GM21381 (cell line): Measurements from ENCODE around the gene KIFC3.
"Not testable (repeated sequence)": the region's sequence is repeated elsewhere in the genome, so short reads cannot be mapped to it uniquely, and the experiment has no call there.

ENCODE experiments used
- ATAC-seq: cut with Tn5 transposase; IDR thresholded peaks from one replicate; pipeline ENCODE4 v1.9.1; 2021; ENCODE audit warnings: mild to moderate bottlenecking, moderate library complexity; ENCODE audit not compliant: unreplicated experiment

The KIFC3 gene

GRCh38 chr16:57788252-57788841 lies 13.9 kb downstream of the KIFC3 start:
- ATAC-seq = no peak

GRCh38 chr16:57787519-57787905 lies 14.8 kb downstream of the KIFC3 start:
- ATAC-seq = no peak

GRCh38 chr16:57786632-57787518 lies 15.4 kb downstream of the KIFC3 start:
- no peak for ATAC-seq

GRCh38 chr16:57785924-57786323 lies 16.4 kb downstream of the KIFC3 start:
- no peak for ATAC-seq

- no peak for ATAC-seq
Observed at GRCh38 chr16:57785385-57785784, 16.9 kb downstream of the KIFC3 start.

GRCh38 chr16:57784334-57784733 lies 18.0 kb downstream of the KIFC3 start:
- ATAC-seq = no peak

GRCh38 chr16:57783883-57784282 lies 18.4 kb downstream of the KIFC3 start:
- no peak for ATAC-seq

GRCh38 chr16:57783116-57783515 lies 19.2 kb downstream of the KIFC3 start:
- ATAC-seq = no peak

- not testable (repeated sequence) for ATAC-seq
Observed at GRCh38 chr16:57782607-57783055, 19.7 kb downstream of the KIFC3 start.

GRCh38 chr16:57781741-57782606 lies 20.3 kb downstream of the KIFC3 start:
- ATAC-seq = no peak

GRCh38 chr16:57781349-57781740 lies 20.9 kb downstream of the KIFC3 start:
- no peak for ATAC-seq

- not testable (repeated sequence) for ATAC-seq
Observed at GRCh38 chr16:57779836-57780235, 22.5 kb downstream of the KIFC3 start.

- ATAC-seq = no peak
Observed at GRCh38 chr16:57778658-57779057, 23.6 kb downstream of the KIFC3 start.

- ATAC-seq = no peak
Observed at GRCh38 chr16:57775661-57776469, 26.4 kb downstream of the KIFC3 start.

GRCh38 chr16:57774705-57775285 lies 27.5 kb downstream of the KIFC3 start:
- ATAC-seq = no peak

- no peak for ATAC-seq
Observed at GRCh38 chr16:57773655-57774295, 28.5 kb downstream of the KIFC3 start.

- ATAC-seq = no peak
Observed at GRCh38 chr16:57773019-57773418, 29.3 kb downstream of the KIFC3 start.

- ATAC-seq = no peak
Observed at GRCh38 chr16:57771141-57771785, 31.0 kb downstream of the KIFC3 start.

GRCh38 chr16:57770361-57770760 lies 31.9 kb downstream of the KIFC3 start:
- no peak for ATAC-seq
